Measurements from ENCODE around the gene AK9.
"Not testable (repeated sequence)": the region's sequence is repeated elsewhere in the genome, so short reads cannot be mapped to it uniquely, and the experiment has no call there.

AK9 gene

DNA sequence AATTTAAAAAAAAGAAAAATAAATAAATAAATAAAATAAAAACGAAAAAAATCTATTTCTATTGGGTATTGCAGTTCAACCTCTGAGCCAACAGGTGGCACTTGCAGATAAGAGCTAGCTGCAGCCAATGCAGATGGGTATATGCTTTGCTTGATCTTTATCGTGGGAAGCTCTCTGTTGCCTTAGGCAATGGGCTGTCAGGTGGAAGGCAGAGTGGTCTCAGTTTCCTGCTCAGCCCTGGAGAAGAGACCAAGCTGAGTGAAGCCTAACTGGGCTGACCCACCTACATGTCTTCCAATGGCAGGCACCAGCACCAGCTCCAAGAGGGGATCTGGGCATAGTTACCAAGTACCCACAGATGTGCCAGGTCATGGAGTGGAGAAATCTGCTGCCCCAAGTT is 95.0 kb downstream of the AK9 start:
- no peaks in the 10 kb centered on the region for H3K4me1 ChIP-seq (ENCODE audit: control insufficient read depth in 1 of 2, insufficient read depth in 1 of 2, low read depth in 1 of 2, low read length in 1 of 2)
- TF ChIP-seq, protein P1, sequence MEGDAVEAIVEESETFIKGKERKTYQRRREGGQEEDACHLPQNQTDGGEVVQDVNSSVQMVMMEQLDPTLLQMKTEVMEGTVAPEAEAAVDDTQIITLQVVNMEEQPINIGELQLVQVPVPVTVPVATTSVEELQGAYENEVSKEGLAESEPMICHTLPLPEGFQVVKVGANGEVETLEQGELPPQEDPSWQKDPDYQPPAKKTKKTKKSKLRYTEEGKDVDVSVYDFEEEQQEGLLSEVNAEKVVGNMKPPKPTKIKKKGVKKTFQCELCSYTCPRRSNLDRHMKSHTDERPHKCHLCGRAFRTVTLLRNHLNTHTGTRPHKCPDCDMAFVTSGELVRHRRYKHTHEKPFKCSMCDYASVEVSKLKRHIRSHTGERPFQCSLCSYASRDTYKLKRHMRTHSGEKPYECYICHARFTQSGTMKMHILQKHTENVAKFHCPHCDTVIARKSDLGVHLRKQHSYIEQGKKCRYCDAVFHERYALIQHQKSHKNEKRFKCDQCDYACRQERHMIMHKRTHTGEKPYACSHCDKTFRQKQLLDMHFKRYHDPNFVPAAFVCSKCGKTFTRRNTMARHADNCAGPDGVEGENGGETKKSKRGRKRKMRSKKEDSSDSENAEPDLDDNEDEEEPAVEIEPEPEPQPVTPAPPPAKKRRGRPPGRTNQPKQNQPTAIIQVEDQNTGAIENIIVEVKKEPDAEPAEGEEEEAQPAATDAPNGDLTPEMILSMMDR (IDR thresholded peaks at IDR 0.05) = no peak
- no peaks in the 10 kb centered on the region for H3K9me3 ChIP-seq
- H3K27ac ChIP-seq = no peak overlapping the region
- H3K4me3 ChIP-seq (ENCODE audit: low read depth in 1 of 2, low read length in 1 of 2) = no peak overlapping the region
- no peaks in the 10 kb centered on the region for H3K27me3 ChIP-seq
- no peaks in the 10 kb centered on the region for H3K36me3 ChIP-seq

DNA sequence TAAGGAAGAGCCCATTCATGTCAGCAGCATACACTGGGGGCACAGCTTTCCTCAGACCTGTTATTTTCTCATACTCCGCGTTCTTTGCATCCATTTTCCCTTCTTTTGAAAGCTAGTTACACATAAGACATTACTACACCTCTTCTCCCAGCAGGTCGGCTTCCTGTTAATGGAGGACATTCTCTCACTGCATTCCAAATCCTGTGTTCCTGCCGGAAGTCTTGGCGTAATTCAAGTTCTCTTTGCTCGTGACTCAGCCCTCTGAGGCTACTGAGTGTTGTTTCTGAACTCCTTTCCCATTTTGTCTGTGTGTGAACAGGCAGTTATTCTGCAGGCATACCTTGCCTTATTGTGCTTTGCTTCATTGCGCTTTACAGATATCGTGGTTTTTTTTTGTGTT is 110.5 kb downstream of the AK9 start:
- no peaks in the 10 kb centered on the region for H3K27me3 ChIP-seq
- H3K27ac ChIP-seq = no peak overlapping the region
- H3K4me1 ChIP-seq (ENCODE audit: control insufficient read depth in 1 of 2, insufficient read depth in 1 of 2, low read depth in 1 of 2, low read length in 1 of 2) = no peaks in the 10 kb centered on the region
- TF ChIP-seq, protein P1 (IDR thresholded peaks at IDR 0.05) = no peak
- no peaks in the 10 kb centered on the region for H3K9me3 ChIP-seq
- H3K36me3 ChIP-seq = no peaks in the 10 kb centered on the region
- no peak overlapping the region for H3K4me3 ChIP-seq (ENCODE audit: low read depth in 1 of 2, low read length in 1 of 2)

DNA sequence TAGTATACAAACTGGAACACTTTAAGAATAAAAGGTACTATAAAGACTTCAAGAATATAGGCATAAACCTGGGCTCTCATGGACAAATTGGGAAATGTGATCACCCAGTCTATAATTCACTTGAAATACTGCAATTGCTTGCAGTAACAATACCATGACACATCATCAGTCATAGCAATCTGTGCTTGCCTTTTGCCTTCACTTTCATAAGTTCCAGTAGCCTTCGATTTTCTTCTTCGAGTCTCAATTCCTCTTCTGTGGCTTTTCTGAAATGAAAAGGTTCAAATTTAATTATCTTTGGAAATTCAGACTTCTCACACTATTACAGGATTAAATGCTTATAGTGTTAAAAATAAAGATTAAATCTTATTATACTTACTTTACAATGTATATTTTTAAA is 111.6 kb downstream of the AK9 start:
- H3K4me3 ChIP-seq (ENCODE audit: low read depth in 1 of 2, low read length in 1 of 2) = no peak overlapping the region
- TF ChIP-seq, protein P1 (IDR thresholded peaks at IDR 0.05) = no peak
- H3K27ac ChIP-seq = no peak overlapping the region
- no peaks in the 10 kb centered on the region for H3K9me3 ChIP-seq
- H3K36me3 ChIP-seq = no peaks in the 10 kb centered on the region
- no peaks in the 10 kb centered on the region for H3K4me1 ChIP-seq (ENCODE audit: control insufficient read depth in 1 of 2, insufficient read depth in 1 of 2, low read depth in 1 of 2, low read length in 1 of 2)
- no peaks in the 10 kb centered on the region for H3K27me3 ChIP-seq

DNA sequence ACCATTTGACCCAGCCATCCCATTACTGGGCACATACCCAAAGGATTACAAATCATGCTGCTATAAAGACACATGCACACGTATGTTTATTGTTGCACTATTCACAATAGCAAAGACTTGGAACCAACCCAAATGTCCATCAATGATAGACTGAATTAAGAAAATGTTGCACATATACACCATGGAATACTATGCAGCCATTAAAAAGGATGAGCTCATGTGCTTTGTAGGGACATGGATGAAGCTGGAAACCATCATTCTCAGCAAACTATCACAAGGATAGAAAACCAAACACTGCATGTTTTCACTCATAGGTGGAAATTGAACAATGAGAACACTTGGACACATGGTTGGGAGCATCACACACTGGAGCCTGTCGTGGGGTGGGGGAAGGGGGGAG is 121.1 kb downstream of the AK9 start:
- not testable (repeated sequence) for H3K36me3 ChIP-seq; H3K9me3 ChIP-seq; H3K4me1 ChIP-seq (ENCODE audit: control insufficient read depth in 1 of 2, insufficient read depth in 1 of 2, low read depth in 1 of 2, low read length in 1 of 2); H3K4me3 ChIP-seq (ENCODE audit: low read depth in 1 of 2, low read length in 1 of 2); H3K27me3 ChIP-seq; H3K27ac ChIP-seq

DNA sequence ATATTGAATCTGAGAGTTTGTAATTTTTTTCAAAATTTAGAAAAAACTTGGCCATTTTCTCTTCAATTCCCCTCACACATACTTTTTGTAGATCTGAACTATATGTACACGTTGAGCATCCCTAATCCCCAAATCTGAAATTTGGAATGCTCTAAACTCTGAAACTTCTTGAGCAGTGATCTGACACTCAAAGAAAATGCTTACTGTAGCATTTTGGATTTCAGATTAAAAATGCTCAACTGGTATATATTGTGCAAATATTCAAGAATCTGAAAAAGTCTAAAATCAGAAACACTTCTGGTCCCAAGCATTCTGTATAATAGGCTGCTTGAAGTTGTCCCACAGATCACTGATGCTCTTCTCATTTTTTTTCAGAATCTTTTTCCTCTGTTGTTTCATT is 129.2 kb downstream of the AK9 start:
- no peaks in the 10 kb centered on the region for H3K36me3 ChIP-seq
- no peaks in the 10 kb centered on the region for H3K9me3 ChIP-seq
- TF ChIP-seq, protein P1 (IDR thresholded peaks at IDR 0.05) = no peak
- H3K27ac ChIP-seq = no peak overlapping the region
- no peak overlapping the region for H3K4me3 ChIP-seq (ENCODE audit: low read depth in 1 of 2, low read length in 1 of 2)
- no peaks in the 10 kb centered on the region for H3K27me3 ChIP-seq
- H3K4me1 ChIP-seq (ENCODE audit: control insufficient read depth in 1 of 2, insufficient read depth in 1 of 2, low read depth in 1 of 2, low read length in 1 of 2) = no peaks in the 10 kb centered on the region

DNA sequence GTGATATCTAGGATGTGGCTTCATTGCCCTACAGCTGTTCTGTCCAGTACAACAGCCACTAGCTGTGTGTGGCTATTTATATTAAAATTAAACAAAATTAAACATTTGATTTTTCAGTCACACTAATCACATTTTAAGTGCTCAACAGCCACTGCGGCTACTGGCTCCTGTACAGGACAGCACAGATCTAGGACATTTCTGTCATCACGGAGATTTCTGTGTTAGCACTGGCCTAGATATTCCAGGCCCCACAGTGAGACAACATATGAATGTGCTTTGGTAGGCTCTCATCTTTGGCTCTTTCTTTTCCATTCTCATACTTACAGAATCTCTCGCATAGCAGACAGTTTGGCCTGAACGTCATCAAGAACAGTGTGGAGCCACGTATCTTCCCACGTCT is 159.6 kb downstream of the AK9 start:
- Histone ChIP-seq H3K36me3 (no peaks in the 10 kb centered on the region), H3K9me3 (no peaks in the 10 kb centered on the region), H3K27me3 (no peaks in the 10 kb centered on the region), H3K27ac (no peak overlapping the region), H3K4me3 (ENCODE audit: low read depth in 1 of 2, low read length in 1 of 2) (no peak overlapping the region), H3K4me1 (ENCODE audit: control insufficient read depth in 1 of 2, insufficient read depth in 1 of 2, low read depth in 1 of 2, low read length in 1 of 2) (peaks cover 5% of the 10 kb centered on the region in 2 experiments)
- TF ChIP-seq, protein P1 (IDR thresholded peaks at IDR 0.05) = no peak

Measured in neutrophil (primary cell).